ENCODE data around the gene TMEM191C. TPM values are rescaled to one million over a fixed set of nuclear protein-coding genes. Genes with fewer than 3 reads are reported as not detected.
"Not testable (repeated sequence)": the region's sequence is repeated elsewhere in the genome, so short reads cannot be mapped to it uniquely, and the experiment has no call there.

Gene TMEM191C
- total and polyA plus RNA-seq, 2 of the 8 experiments (the other 6 are each of a cell fraction or from before 2014, with no cell fraction given) = 0.74 to 2.6 TPM

- H2BK12ac ChIP-seq (ENCODE audit: low read depth, low read length); H2AK5ac ChIP-seq (ENCODE audit: low read depth, low read length); H2BK20ac ChIP-seq (ENCODE audit: low read length); H3K23me2 ChIP-seq (ENCODE audit: low read depth, low read length); H2AFZ ChIP-seq (ENCODE audit: low read length); H4K20me1 ChIP-seq (replicated peaks in 1 of 2; ENCODE audit: control insufficient read depth in 1 of 2, insufficient read depth in 2 of 2, low read length in 2 of 2); H2BK120ac ChIP-seq (replicated peaks; ENCODE audit: low read depth, low read length); H3K4ac ChIP-seq (replicated peaks; ENCODE audit: insufficient read length, low read depth, low read length); H3K23ac ChIP-seq (ENCODE audit: insufficient read length); H3K18ac ChIP-seq (ENCODE audit: extremely low read depth, low read length); H3K27me3 ChIP-seq (replicated peaks in 1 of 4; ENCODE audit: control insufficient read depth in 3 of 4, extremely low read depth in 1 of 4, insufficient read depth in 3 of 4, low read length in 3 of 4); H3K79me1 ChIP-seq (ENCODE audit: low read depth, low read length); H2BK15ac ChIP-seq (ENCODE audit: low read length); H3K9me3 ChIP-seq (ENCODE audit: insufficient read depth in 2 of 2, low read depth in 1 of 2, low read length in 1 of 2); DNase-seq (ENCODE audit: low read depth in 1 of 2, low spot score in 2 of 2); H3K4me2 ChIP-seq (ENCODE audit: insufficient read depth in 1 of 2, low read depth in 2 of 2, low read length in 2 of 2); H4K8ac ChIP-seq (ENCODE audit: extremely low read depth, insufficient read depth, low read length); H3K4me3 ChIP-seq (ENCODE audit: extremely low read depth in 1 of 4, insufficient read depth in 2 of 4, low read depth in 3 of 4, low read length in 4 of 4); H3K36me3 ChIP-seq (ENCODE audit: control insufficient read depth in 2 of 4, insufficient read depth in 4 of 4, low read length in 3 of 4); H3K79me2 ChIP-seq (ENCODE audit: control insufficient read depth in 1 of 2, insufficient read depth in 2 of 2, low read length in 2 of 2); H3K56ac ChIP-seq (replicated peaks; ENCODE audit: insufficient read length, low read depth, low read length); H3K14ac ChIP-seq (ENCODE audit: insufficient read length); H3K27ac ChIP-seq (ENCODE audit: low read depth, low read length); FAIRE-seq; H3K9ac ChIP-seq (replicated peaks in 1 of 4; ENCODE audit: extremely low read depth in 1 of 4, low read depth in 3 of 4, low read length in 3 of 4); H4K5ac ChIP-seq (ENCODE audit: insufficient read length, low read depth, low read length): not testable (repeated sequence)
- Histone ChIP-seq H3K4me1 (replicated peaks in 1 of 4; ENCODE audit: control insufficient read depth in 3 of 4, insufficient read depth in 4 of 4, low read length in 3 of 4) (peaks cover 0 to 11% (median 7%) of the 10 kb centered on the region in 4 experiments; a peak in 3 of 7 replicates), H4K91ac (replicated peaks; ENCODE audit: insufficient read length, low read length) (peak overlapping the region; percentile 55), H2BK5ac (ENCODE audit: low read depth, low read length) (0 out of 2 replicates have a peak overlapping the region, but pooled peaks have one; percentile 73)
- ChIA-PET CTCF (ENCODE audit: partially characterized antibody) (interaction anchor here (2.0 kb wide), 1 partner anchor 10 kb away, joined by 7 read pairs; no protein-coding TSS in a partner anchor), POLR2A (ENCODE audit: partially characterized antibody) (interaction anchor here (1.3 kb wide), 1 partner anchor 10 kb away, joined by 3 read pairs; no protein-coding TSS in a partner anchor)
- WGBS, 2 experiments (ENCODE audit: extremely low coverage in 1 of 2, insufficient coverage in 1 of 2, insufficient read length in 1 of 2, insufficient replicate concordance in 2 of 2, low coverage in 1 of 2, low lambda C conversion rate in 2 of 2, missing lambda C conversion rate in 1 of 2) = 92% methylated on average over 9 of the region's 9 CpGs; no CpG with 5 or more reads in 1 of the 2 experiments
Observed at GRCh38 chr22:21454998-21455333, 12.2 kb upstream of the TMEM191C start.
